K562 (cell line): Measurements from ENCODE around the gene AIFM1. TPM values are rescaled to one million over a fixed set of nuclear protein-coding genes. Genes with fewer than 3 reads are reported as not detected.

ENCODE experiments used
- AFF4 ChIP-seq: sonication (generic); formaldehyde crosslinking; IDR thresholded peaks from 2 replicates; pipeline ENCODE4 v1.8.0; 2023; ENCODE audit warnings: mild to moderate bottlenecking, missing genetic modification reagents
- CEBPB ChIP-seq: fragments of 450-650 bp; IDR thresholded peaks from 2 replicates; pipeline ENCODE4 v1.6.1; 2016; ENCODE audit warnings: missing genetic modification characterization, missing compliant biosample characterization
- ETS2 ChIP-seq: IDR thresholded peaks from 2 replicates; pipeline ENCODE4 v1.6.1; 2016; ENCODE audit warnings: borderline replicate concordance, missing genetic modification characterization, mild to moderate bottlenecking, moderate library complexity, missing compliant biosample characterization; ENCODE audit not compliant: poor library complexity, severe bottlenecking
- EZH2 ChIP-seq: IDR thresholded peaks from 2 replicates; pipeline ENCODE4 v1.6.1; 2012; ENCODE audit warnings: low read depth, mild to moderate bottlenecking, inconsistent platforms, low read length, borderline replicate concordance
- FOSL1 ChIP-seq: fragments of 200-800 bp; sonication (Bioruptor generic); conservative IDR thresholded peaks from 2 replicates; pipeline ENCODE4 v1.6.1; 2016; ENCODE audit warnings: missing genetic modification characterization, missing compliant biosample characterization
- MCM3 ChIP-seq: fragments of 450-650 bp; IDR thresholded peaks from 2 replicates; pipeline ENCODE4 v1.6.1; 2016
- MYC ChIP-seq, 2 experiments: fragments of 250-450 bp in 1 of 2; sonication (Bioruptor Pico) in 1 of 2; IDR thresholded peaks; 2 replicates each; pipeline versions ENCODE4 v1.5.1 to v1.6.1; 2012 to 2021; ENCODE audit warnings: low read depth in 2 of 2, borderline replicate concordance in 1 of 2, improper control_type of control experiment in 1 of 2, low read length in 1 of 2, mild to moderate bottlenecking in 1 of 2, moderate library complexity in 1 of 2
- NR4A1 ChIP-seq, 2 experiments: fragments of 250-450 bp in 1 of 2; fragments of 450-650 bp in 1 of 2; sonication (Bioruptor Pico) in 1 of 2; IDR thresholded peaks; 2 replicates each; pipeline versions ENCODE4 v1.4.0 to v1.6.1; 2016 to 2020; ENCODE audit warnings: mild to moderate bottlenecking in 2 of 2, missing compliant biosample characterization in 1 of 2, missing genetic modification characterization in 1 of 2, moderate library complexity in 1 of 2
- XRCC5 ChIP-seq: fragments of 200-400 bp; formaldehyde crosslinking; IDR thresholded peaks from 2 replicates; pipeline ENCODE4 v1.6.1; 2017; ENCODE audit warnings: low read depth, mild to moderate bottlenecking, low read length
- polyA plus RNA-seq, 8 experiments: library from polyadenylated mRNA; depleted of rRNA in 4 of 8; stranded (reverse) in 5 of 8; unstranded in 3 of 8; fragments of >200 nt; fragmentation: Nextera tagmentation in 2 of 8; fragmentation: Illumina TruSeq in 1 of 8; extraction: Ambion mirVana in 2 of 8; extraction: Trizol in 1 of 8; gene quantifications; 2 replicates each; pipeline versions ENCODE4 v1.2.1 to v1.2.3, GENCODE V29; 2011 to 2014; ENCODE audit warnings: inconsistent platforms in 1 of 8, missing spikeins in 1 of 8
- total RNA-seq, 7 experiments: library from RNA; depleted of rRNA in 6 of 7; stranded (reverse); fragments of >200 nt in 6 of 7; fragmentation: Illumina TruSeq in 2 of 7; extraction: Trizol in 2 of 7; gene quantifications; 2 replicates each; pipeline versions ENCODE4 v1.2.1 to v1.2.3, GENCODE V29; 2011 to 2021; ENCODE audit warnings: low replicate concordance in 1 of 7
- TF ChIP-seq, protein P1 (sequence below): fragments of 200-600 bp; sonication (generic); IDR thresholded peaks from one replicate; pipeline ENCODE4 v1.6.1; 2012; ENCODE audit warnings: mild to moderate bottlenecking, low read depth, low read length, inconsistent platforms

The AIFM1 gene
- total and polyA plus RNA-seq, 9 of the 15 experiments (the other 6 are each of a cell fraction or from before 2014, with no cell fraction given), result 51.0 to 117 (median 91.2) TPM

DNA sequence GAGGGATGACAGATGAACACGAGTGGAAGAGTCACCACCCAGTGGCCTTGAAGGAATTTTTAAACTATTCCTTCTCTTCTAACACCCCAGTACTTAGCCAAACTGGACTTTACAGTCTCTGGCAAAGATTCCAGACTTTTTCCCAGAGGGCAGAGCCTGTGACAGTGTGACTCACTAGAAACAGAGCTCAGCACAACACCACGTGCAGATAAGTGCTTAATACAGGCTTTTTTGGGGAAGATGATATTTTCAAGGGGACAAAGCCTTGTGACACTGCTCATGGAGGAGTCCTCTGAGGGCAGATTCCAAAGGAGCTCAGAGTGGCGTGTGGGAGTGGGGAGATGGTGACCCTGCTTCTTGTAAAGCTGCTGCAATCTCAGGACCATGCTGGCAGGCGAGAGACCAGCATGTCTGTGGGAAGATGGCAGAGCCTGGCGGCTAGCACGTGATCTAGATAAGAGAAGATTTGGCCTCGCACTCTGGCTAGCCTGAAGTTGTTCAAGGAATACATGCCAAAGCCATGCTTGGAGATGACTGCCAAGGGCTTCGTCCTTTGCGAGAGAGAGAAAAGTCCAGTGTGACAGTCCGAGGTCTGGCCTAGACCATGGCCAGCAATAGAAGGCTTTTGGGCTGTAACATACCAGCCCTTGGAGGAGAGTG is 8.5 kb upstream of the AIFM1 start (continued):
- TF ChIP-seq, protein P1, sequence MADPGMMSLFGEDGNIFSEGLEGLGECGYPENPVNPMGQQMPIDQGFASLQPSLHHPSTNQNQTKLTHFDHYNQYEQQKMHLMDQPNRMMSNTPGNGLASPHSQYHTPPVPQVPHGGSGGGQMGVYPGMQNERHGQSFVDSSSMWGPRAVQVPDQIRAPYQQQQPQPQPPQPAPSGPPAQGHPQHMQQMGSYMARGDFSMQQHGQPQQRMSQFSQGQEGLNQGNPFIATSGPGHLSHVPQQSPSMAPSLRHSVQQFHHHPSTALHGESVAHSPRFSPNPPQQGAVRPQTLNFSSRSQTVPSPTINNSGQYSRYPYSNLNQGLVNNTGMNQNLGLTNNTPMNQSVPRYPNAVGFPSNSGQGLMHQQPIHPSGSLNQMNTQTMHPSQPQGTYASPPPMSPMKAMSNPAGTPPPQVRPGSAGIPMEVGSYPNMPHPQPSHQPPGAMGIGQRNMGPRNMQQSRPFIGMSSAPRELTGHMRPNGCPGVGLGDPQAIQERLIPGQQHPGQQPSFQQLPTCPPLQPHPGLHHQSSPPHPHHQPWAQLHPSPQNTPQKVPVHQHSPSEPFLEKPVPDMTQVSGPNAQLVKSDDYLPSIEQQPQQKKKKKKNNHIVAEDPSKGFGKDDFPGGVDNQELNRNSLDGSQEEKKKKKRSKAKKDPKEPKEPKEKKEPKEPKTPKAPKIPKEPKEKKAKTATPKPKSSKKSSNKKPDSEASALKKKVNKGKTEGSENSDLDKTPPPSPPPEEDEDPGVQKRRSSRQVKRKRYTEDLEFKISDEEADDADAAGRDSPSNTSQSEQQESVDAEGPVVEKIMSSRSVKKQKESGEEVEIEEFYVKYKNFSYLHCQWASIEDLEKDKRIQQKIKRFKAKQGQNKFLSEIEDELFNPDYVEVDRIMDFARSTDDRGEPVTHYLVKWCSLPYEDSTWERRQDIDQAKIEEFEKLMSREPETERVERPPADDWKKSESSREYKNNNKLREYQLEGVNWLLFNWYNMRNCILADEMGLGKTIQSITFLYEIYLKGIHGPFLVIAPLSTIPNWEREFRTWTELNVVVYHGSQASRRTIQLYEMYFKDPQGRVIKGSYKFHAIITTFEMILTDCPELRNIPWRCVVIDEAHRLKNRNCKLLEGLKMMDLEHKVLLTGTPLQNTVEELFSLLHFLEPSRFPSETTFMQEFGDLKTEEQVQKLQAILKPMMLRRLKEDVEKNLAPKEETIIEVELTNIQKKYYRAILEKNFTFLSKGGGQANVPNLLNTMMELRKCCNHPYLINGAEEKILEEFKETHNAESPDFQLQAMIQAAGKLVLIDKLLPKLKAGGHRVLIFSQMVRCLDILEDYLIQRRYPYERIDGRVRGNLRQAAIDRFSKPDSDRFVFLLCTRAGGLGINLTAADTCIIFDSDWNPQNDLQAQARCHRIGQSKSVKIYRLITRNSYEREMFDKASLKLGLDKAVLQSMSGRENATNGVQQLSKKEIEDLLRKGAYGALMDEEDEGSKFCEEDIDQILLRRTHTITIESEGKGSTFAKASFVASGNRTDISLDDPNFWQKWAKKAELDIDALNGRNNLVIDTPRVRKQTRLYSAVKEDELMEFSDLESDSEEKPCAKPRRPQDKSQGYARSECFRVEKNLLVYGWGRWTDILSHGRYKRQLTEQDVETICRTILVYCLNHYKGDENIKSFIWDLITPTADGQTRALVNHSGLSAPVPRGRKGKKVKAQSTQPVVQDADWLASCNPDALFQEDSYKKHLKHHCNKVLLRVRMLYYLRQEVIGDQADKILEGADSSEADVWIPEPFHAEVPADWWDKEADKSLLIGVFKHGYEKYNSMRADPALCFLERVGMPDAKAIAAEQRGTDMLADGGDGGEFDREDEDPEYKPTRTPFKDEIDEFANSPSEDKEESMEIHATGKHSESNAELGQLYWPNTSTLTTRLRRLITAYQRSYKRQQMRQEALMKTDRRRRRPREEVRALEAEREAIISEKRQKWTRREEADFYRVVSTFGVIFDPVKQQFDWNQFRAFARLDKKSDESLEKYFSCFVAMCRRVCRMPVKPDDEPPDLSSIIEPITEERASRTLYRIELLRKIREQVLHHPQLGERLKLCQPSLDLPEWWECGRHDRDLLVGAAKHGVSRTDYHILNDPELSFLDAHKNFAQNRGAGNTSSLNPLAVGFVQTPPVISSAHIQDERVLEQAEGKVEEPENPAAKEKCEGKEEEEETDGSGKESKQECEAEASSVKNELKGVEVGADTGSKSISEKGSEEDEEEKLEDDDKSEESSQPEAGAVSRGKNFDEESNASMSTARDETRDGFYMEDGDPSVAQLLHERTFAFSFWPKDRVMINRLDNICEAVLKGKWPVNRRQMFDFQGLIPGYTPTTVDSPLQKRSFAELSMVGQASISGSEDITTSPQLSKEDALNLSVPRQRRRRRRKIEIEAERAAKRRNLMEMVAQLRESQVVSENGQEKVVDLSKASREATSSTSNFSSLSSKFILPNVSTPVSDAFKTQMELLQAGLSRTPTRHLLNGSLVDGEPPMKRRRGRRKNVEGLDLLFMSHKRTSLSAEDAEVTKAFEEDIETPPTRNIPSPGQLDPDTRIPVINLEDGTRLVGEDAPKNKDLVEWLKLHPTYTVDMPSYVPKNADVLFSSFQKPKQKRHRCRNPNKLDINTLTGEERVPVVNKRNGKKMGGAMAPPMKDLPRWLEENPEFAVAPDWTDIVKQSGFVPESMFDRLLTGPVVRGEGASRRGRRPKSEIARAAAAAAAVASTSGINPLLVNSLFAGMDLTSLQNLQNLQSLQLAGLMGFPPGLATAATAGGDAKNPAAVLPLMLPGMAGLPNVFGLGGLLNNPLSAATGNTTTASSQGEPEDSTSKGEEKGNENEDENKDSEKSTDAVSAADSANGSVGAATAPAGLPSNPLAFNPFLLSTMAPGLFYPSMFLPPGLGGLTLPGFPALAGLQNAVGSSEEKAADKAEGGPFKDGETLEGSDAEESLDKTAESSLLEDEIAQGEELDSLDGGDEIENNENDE, result no peak
- no peak for TF ChIP-seq MCM3
- no peak for TF ChIP-seq NR4A1 (CRISPR knock-in tag; IDR thresholded peaks at IDR 0.05)
- TF ChIP-seq NR4A1 (tag; IDR thresholded peaks at IDR 0.05), result peak; percentile 75; the same call in 1 of the 2 replicates
- TF ChIP-seq EZH2, result no peak
- no peak for TF ChIP-seq CEBPB (tag)
- TF ChIP-seq XRCC5, result no peak
- TF ChIP-seq ETS2 (tag), result no peak
- peak; percentile 53; the same call in 1 of the 2 replicates for TF ChIP-seq MYC (IDR thresholded peaks at IDR 0.05; ENCODE audit: low read depth, low read length)
- TF ChIP-seq MYC (CRISPR knock-in tag; IDR thresholded peaks at IDR 0.05; ENCODE audit: borderline replicate concordance, low read depth), result peak; percentile 33; the same call in 1 of the 2 replicates
- peak; percentile 72 for TF ChIP-seq FOSL1 (tag)
- TF ChIP-seq AFF4, result no peak
